Measurements from ENCODE around the gene SBF2.
"Not testable (repeated sequence)": the region's sequence is repeated elsewhere in the genome, so short reads cannot be mapped to it uniquely, and the experiment has no call there.

SBF2 gene

GRCh38 chr11:10232756-10233155 lies 61.3 kb downstream of the SBF2 start:
- Histone ChIP-seq H3K4me3 (ENCODE audit: low read length) (no peak overlapping the region), H3K4me2 (ENCODE audit: low read length) (no peak overlapping the region), H3K9ac (ENCODE audit: low read length) (no peak overlapping the region), H3K27ac (ENCODE audit: low read length) (no peak overlapping the region), H2AFZ (ENCODE audit: low read depth, low read length) (no peak overlapping the region), H3K9me3 (ENCODE audit: insufficient read depth, low read length) (no peaks in the 10 kb centered on the region), H3K27me3 (ENCODE audit: low read depth, low read length) (no peaks in the 10 kb centered on the region), H3K79me2 (ENCODE audit: low read length) (no peaks in the 10 kb centered on the region), H3K36me3 (replicated peaks; ENCODE audit: low read depth, low read length) (no peaks in the 10 kb centered on the region), H4K20me1 (ENCODE audit: insufficient read depth, low read length) (no peaks in the 10 kb centered on the region), H3K4me1 (ENCODE audit: low read length) (no peaks in the 10 kb centered on the region)
- TF ChIP-seq CTCF (IDR thresholded peaks at IDR 0.05; ENCODE audit: low read depth, low read length) (no peak), EZH2phosphoT487 (IDR thresholded peaks at IDR 0.05; ENCODE audit: low read depth) (no peak)

- not testable (repeated sequence) for H3K4me3 ChIP-seq (ENCODE audit: low read length); H2AFZ ChIP-seq (ENCODE audit: low read depth, low read length); H3K27ac ChIP-seq (ENCODE audit: low read length); H3K79me2 ChIP-seq (ENCODE audit: low read length); H3K4me2 ChIP-seq (ENCODE audit: low read length); H3K4me1 ChIP-seq (ENCODE audit: low read length); H3K9me3 ChIP-seq (ENCODE audit: insufficient read depth, low read length); H3K9ac ChIP-seq (ENCODE audit: low read length); H4K20me1 ChIP-seq (ENCODE audit: insufficient read depth, low read length); H3K27me3 ChIP-seq (ENCODE audit: low read depth, low read length); H3K36me3 ChIP-seq (replicated peaks; ENCODE audit: low read depth, low read length)
These were observed 62.2 kb downstream of the SBF2 start for GRCh38 chr11:10231803-10232202.

GRCh38 chr11:10225553-10225952 lies 68.5 kb downstream of the SBF2 start:
- peaks cover 6% of the 10 kb centered on the region for H3K4me1 ChIP-seq (ENCODE audit: low read length)
- H3K9me3 ChIP-seq (ENCODE audit: insufficient read depth, low read length): peaks cover 5% of the 10 kb centered on the region; the same call in 1 of the 2 replicates
- H3K79me2 ChIP-seq (ENCODE audit: low read length): no peaks in the 10 kb centered on the region
- no peak overlapping the region for H3K27ac ChIP-seq (ENCODE audit: low read length)
- H3K4me2 ChIP-seq (ENCODE audit: low read length): no peak overlapping the region
- TF ChIP-seq EZH2phosphoT487 (IDR thresholded peaks at IDR 0.05; ENCODE audit: low read depth): no peak
- no peak for TF ChIP-seq CTCF (IDR thresholded peaks at IDR 0.05; ENCODE audit: low read depth, low read length)
- H3K36me3 ChIP-seq (replicated peaks; ENCODE audit: low read depth, low read length): no peaks in the 10 kb centered on the region
- no peaks in the 10 kb centered on the region for H3K27me3 ChIP-seq (ENCODE audit: low read depth, low read length)
- H3K9ac ChIP-seq (ENCODE audit: low read length): no peak overlapping the region
- H2AFZ ChIP-seq (ENCODE audit: low read depth, low read length): no peak overlapping the region
- no peak overlapping the region for H3K4me3 ChIP-seq (ENCODE audit: low read length)
- no peaks in the 10 kb centered on the region for H4K20me1 ChIP-seq (ENCODE audit: insufficient read depth, low read length)

- no peaks in the 10 kb centered on the region for H3K36me3 ChIP-seq (replicated peaks; ENCODE audit: low read depth, low read length)
- no peak overlapping the region for H3K27ac ChIP-seq (ENCODE audit: low read length)
- H3K4me3 ChIP-seq (ENCODE audit: low read length): no peak overlapping the region
- H3K27me3 ChIP-seq (ENCODE audit: low read depth, low read length): no peaks in the 10 kb centered on the region
- TF ChIP-seq CTCF (IDR thresholded peaks at IDR 0.05; ENCODE audit: low read depth, low read length) (no peak), EZH2phosphoT487 (IDR thresholded peaks at IDR 0.05; ENCODE audit: low read depth) (no peak)
- peaks cover 5% of the 10 kb centered on the region; the same call in 1 of the 2 replicates for H3K9me3 ChIP-seq (ENCODE audit: insufficient read depth, low read length)
- no peak overlapping the region for H3K9ac ChIP-seq (ENCODE audit: low read length)
- peaks cover 6% of the 10 kb centered on the region for H3K4me1 ChIP-seq (ENCODE audit: low read length)
- H3K4me2 ChIP-seq (ENCODE audit: low read length): no peak overlapping the region
- no peak overlapping the region for H2AFZ ChIP-seq (ENCODE audit: low read depth, low read length)
- no peaks in the 10 kb centered on the region for H4K20me1 ChIP-seq (ENCODE audit: insufficient read depth, low read length)
- H3K79me2 ChIP-seq (ENCODE audit: low read length): no peaks in the 10 kb centered on the region
These were observed 71.6 kb downstream of the SBF2 start for GRCh38 chr11:10222399-10222798.

GRCh38 chr11:10221342-10221741 lies 72.7 kb downstream of the SBF2 start:
- TF ChIP-seq CTCF (IDR thresholded peaks at IDR 0.05; ENCODE audit: low read depth, low read length) (no peak), EZH2phosphoT487 (IDR thresholded peaks at IDR 0.05; ENCODE audit: low read depth) (no peak)
- no peak overlapping the region for H3K4me3 ChIP-seq (ENCODE audit: low read length)
- H3K4me2 ChIP-seq (ENCODE audit: low read length): no peak overlapping the region
- H3K9ac ChIP-seq (ENCODE audit: low read length): no peak overlapping the region
- no peaks in the 10 kb centered on the region for H3K36me3 ChIP-seq (replicated peaks; ENCODE audit: low read depth, low read length)
- peaks cover 6% of the 10 kb centered on the region for H3K4me1 ChIP-seq (ENCODE audit: low read length)
- no peaks in the 10 kb centered on the region for H4K20me1 ChIP-seq (ENCODE audit: insufficient read depth, low read length)
- peaks cover 5% of the 10 kb centered on the region; the same call in 1 of the 2 replicates for H3K9me3 ChIP-seq (ENCODE audit: insufficient read depth, low read length)
- H2AFZ ChIP-seq (ENCODE audit: low read depth, low read length): no peak overlapping the region
- H3K79me2 ChIP-seq (ENCODE audit: low read length): no peaks in the 10 kb centered on the region
- peaks cover under 1% of the 10 kb centered on the region; the same call in 1 of the 2 replicates for H3K27me3 ChIP-seq (ENCODE audit: low read depth, low read length)
- no peak overlapping the region for H3K27ac ChIP-seq (ENCODE audit: low read length)
